Measurements from ENCODE around the gene GBE1. TPM values are rescaled to one million over a fixed set of nuclear protein-coding genes. Genes with fewer than 3 reads are reported as not detected.

Gene GBE1
- total and polyA plus RNA-seq, 2 donors (not counting 1 experiment from before 2014, with no cell fraction given) = 153 to 232 TPM

DNA sequence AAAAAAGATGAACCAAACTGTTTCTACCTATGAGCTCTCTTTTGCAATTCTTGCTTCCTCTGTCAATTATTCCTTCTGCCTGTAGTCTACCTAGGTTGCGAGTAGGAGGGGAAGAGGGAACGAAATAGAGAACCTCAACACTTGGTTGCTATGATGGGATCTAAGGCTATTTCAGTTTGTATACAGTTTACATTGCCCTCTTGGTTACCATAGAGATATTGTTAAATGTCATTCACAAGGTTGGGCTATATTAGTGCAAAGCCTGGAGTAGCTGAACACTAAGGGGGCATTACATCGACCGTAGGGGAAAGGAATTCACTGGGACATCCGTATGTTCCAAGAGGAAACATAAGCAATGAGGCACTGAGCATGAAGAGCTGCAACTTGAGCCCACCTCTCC, 276.9 kb downstream of the GBE1 start:
- no peaks in the 10 kb centered on the region for H3K27me3 ChIP-seq (ENCODE audit: control insufficient read depth, insufficient read depth, low read length)
- no peak overlapping the region for H3K4me2 ChIP-seq (ENCODE audit: extremely low read depth, insufficient read depth, low read length)
- no peak overlapping the region for H3K9ac ChIP-seq (ENCODE audit: insufficient read depth, low read length)
- peak in 1 of 2 donors; percentile 15 for DNase-seq (ENCODE audit: low read depth in 2 of 2)
- no peaks in the 10 kb centered on the region for H3K4me1 ChIP-seq (ENCODE audit: control insufficient read depth, extremely low read depth, insufficient read depth, low read length)
- no peaks in the 10 kb centered on the region for H4K20me1 ChIP-seq (ENCODE audit: control insufficient read depth, extremely low read depth, insufficient read depth, low read length)
- H3K9me3 ChIP-seq (ENCODE audit: control insufficient read depth, insufficient read depth, low read depth, low read length) = no peaks in the 10 kb centered on the region
- no peaks in the 10 kb centered on the region for H3K36me3 ChIP-seq (ENCODE audit: control insufficient read depth, insufficient read depth, low read length)
- H3K79me2 ChIP-seq (ENCODE audit: control insufficient read depth, insufficient read depth, low read length) = no peaks in the 10 kb centered on the region
- no peak for TF ChIP-seq EZH2 (IDR thresholded peaks at IDR 0.05; ENCODE audit: low read length, missing control alignments)
- TF ChIP-seq, protein P1, sequence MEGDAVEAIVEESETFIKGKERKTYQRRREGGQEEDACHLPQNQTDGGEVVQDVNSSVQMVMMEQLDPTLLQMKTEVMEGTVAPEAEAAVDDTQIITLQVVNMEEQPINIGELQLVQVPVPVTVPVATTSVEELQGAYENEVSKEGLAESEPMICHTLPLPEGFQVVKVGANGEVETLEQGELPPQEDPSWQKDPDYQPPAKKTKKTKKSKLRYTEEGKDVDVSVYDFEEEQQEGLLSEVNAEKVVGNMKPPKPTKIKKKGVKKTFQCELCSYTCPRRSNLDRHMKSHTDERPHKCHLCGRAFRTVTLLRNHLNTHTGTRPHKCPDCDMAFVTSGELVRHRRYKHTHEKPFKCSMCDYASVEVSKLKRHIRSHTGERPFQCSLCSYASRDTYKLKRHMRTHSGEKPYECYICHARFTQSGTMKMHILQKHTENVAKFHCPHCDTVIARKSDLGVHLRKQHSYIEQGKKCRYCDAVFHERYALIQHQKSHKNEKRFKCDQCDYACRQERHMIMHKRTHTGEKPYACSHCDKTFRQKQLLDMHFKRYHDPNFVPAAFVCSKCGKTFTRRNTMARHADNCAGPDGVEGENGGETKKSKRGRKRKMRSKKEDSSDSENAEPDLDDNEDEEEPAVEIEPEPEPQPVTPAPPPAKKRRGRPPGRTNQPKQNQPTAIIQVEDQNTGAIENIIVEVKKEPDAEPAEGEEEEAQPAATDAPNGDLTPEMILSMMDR (conservative IDR thresholded peaks at IDR 0.05 in 1 of 2, IDR thresholded peaks at IDR 0.05 in 1 of 2; ENCODE audit: low read depth in 1 of 2, low read length in 2 of 2) = no peak
- no peak overlapping the region for H2AFZ ChIP-seq (ENCODE audit: low read length)
- no peak overlapping the region for H3K4me3 ChIP-seq (replicated peaks in 1 of 4; ENCODE audit: control extremely low read depth in 1 of 4, insufficient read depth in 1 of 4, low read depth in 3 of 4, low read length in 4 of 4)
- no peak overlapping the region for H3K27ac ChIP-seq (ENCODE audit: insufficient read depth, low read length)

DNA sequence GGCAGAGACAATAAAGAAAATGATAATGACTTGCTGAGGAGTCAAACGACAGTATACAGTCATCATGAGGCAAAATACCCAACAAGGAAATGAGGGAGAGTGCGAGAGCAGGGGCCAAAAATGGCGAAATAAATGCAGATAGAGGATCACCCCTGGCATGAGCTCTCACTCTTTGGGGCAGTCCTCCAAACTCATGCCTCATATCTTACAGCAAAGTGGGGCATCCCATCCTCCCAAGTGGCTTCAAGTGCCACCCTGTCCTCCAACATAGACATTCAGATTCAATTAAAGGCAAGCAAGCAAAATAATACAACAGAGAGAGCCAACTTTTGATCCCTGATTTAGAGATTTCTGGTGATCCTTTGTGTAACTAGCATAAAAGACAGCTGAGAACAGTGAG, 278.4 kb downstream of the GBE1 start:
- Histone ChIP-seq H4K20me1 (ENCODE audit: control insufficient read depth, extremely low read depth, insufficient read depth, low read length) (no peaks in the 10 kb centered on the region), H3K9me3 (ENCODE audit: control insufficient read depth, insufficient read depth, low read depth, low read length) (no peaks in the 10 kb centered on the region), H3K4me1 (ENCODE audit: control insufficient read depth, extremely low read depth, insufficient read depth, low read length) (no peaks in the 10 kb centered on the region), H3K4me2 (ENCODE audit: extremely low read depth, insufficient read depth, low read length) (no peak overlapping the region), H3K79me2 (ENCODE audit: control insufficient read depth, insufficient read depth, low read length) (no peaks in the 10 kb centered on the region), H3K36me3 (ENCODE audit: control insufficient read depth, insufficient read depth, low read length) (no peaks in the 10 kb centered on the region), H3K4me3 (replicated peaks in 1 of 4; ENCODE audit: control extremely low read depth in 1 of 4, insufficient read depth in 1 of 4, low read depth in 3 of 4, low read length in 4 of 4) (no peak overlapping the region), H3K27me3 (ENCODE audit: control insufficient read depth, insufficient read depth, low read length) (no peaks in the 10 kb centered on the region), H3K9ac (ENCODE audit: insufficient read depth, low read length) (no peak overlapping the region), H3K27ac (ENCODE audit: insufficient read depth, low read length) (no peak overlapping the region), H2AFZ (ENCODE audit: low read length) (no peak overlapping the region)
- TF ChIP-seq, protein P1 (conservative IDR thresholded peaks at IDR 0.05 in 1 of 2, IDR thresholded peaks at IDR 0.05 in 1 of 2; ENCODE audit: low read depth in 1 of 2, low read length in 2 of 2) = no peak
- TF ChIP-seq EZH2 (IDR thresholded peaks at IDR 0.05; ENCODE audit: low read length, missing control alignments) = no peak
- DNase-seq (ENCODE audit: low read depth in 2 of 2) = no peak

DNA sequence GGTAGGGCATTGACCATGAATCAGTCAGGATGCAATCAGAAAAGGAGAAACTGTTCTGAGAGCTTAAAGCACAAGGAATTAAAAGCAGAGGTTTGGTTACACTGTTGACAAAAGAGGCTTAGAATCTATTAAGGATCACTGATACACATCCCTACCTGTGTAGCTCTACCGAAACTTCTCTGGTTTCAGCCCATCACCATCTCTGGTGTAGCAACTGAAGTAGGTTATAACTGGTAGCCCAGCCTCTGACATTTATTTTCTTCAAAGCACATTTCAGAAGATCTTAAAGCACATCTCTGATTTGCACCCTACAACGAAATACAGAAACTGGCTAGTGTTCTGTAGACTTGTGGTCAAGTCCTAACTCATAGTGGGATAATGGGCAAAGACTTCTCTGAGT, 283.7 kb downstream of the GBE1 start:
- H2AFZ ChIP-seq (ENCODE audit: low read length) = no peak overlapping the region
- H4K20me1 ChIP-seq (ENCODE audit: control insufficient read depth, extremely low read depth, insufficient read depth, low read length) = no peaks in the 10 kb centered on the region
- H3K36me3 ChIP-seq (ENCODE audit: control insufficient read depth, insufficient read depth, low read length) = no peaks in the 10 kb centered on the region
- no peaks in the 10 kb centered on the region for H3K27me3 ChIP-seq (ENCODE audit: control insufficient read depth, insufficient read depth, low read length)
- no peak overlapping the region for H3K9ac ChIP-seq (ENCODE audit: insufficient read depth, low read length)
- H3K4me1 ChIP-seq (ENCODE audit: control insufficient read depth, extremely low read depth, insufficient read depth, low read length) = no peaks in the 10 kb centered on the region
- H3K79me2 ChIP-seq (ENCODE audit: control insufficient read depth, insufficient read depth, low read length) = no peaks in the 10 kb centered on the region
- H3K4me3 ChIP-seq (replicated peaks in 1 of 4; ENCODE audit: control extremely low read depth in 1 of 4, insufficient read depth in 1 of 4, low read depth in 3 of 4, low read length in 4 of 4) = no peak overlapping the region
- no peak for TF ChIP-seq EZH2 (IDR thresholded peaks at IDR 0.05; ENCODE audit: low read length, missing control alignments)
- TF ChIP-seq, protein P1 (conservative IDR thresholded peaks at IDR 0.05 in 1 of 2, IDR thresholded peaks at IDR 0.05 in 1 of 2; ENCODE audit: low read depth in 1 of 2, low read length in 2 of 2) = no peak
- H3K4me2 ChIP-seq (ENCODE audit: extremely low read depth, insufficient read depth, low read length) = no peak overlapping the region
- H3K9me3 ChIP-seq (ENCODE audit: control insufficient read depth, insufficient read depth, low read depth, low read length) = no peaks in the 10 kb centered on the region
- H3K27ac ChIP-seq (ENCODE audit: insufficient read depth, low read length) = no peak overlapping the region
- DNase-seq (ENCODE audit: low read depth in 2 of 2) = no peak
